ENCODE data around the gene SORBS2. TPM values are rescaled to one million over a fixed set of nuclear protein-coding genes. Genes with fewer than 3 reads are reported as not detected.

Gene SORBS2
- total RNA-seq, 1 experiment from 2014 or later = 0.34 TPM

DNA sequence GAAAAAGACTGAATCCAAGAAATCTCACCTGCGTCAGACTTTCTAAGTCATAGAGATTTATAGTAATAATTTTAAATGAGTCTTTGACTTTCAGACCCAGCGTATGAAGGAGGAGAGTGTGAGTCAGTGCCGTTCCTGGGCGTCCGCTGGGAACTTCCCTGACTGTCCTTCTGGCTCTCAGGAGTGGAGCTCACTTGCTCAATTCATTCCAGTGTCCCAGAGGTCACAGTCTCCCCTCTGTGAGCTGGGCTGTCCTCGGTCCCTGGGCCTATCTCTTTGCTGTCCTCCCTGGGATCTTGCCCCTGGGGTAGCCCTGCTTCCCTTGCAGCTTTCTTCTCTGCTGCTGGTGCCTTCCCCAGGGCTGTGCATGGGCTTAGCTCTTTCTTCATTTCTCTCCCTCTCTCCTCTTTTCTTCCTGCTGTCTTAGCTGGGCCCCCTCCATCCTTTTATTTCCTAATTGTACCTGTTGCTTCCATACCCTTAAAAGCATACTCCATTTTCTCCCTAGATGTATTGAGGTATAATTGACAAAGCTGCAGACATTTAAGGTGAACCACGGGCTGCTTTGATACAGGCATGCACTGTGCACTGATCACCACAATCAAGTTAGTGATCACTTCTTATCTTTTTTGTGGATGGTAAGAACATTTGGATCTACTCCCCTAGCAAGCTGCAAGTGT is 11.6 kb downstream of the SORBS2 start:
- H2AFZ ChIP-seq (ENCODE audit: low read depth, low read length, poor library complexity, severe bottlenecking) = no peak overlapping the region
- H3K36me3 ChIP-seq (ENCODE audit: control insufficient read depth in 1 of 2, insufficient read depth in 2 of 2, low read length in 2 of 2) = no peaks in the 10 kb centered on the region
- no peaks in the 10 kb centered on the region for H4K20me1 ChIP-seq (ENCODE audit: insufficient read depth)
- ChIA-PET POLR2A (no interaction called here), CTCF (no interaction called here), RAD21 (ENCODE audit: low non-redundant PET in 1 of 2, low total read pairs in 2 of 2, uncharacterized antibody in 2 of 2, unreplicated experiment in 2 of 2) (no interaction called here)
- H3K9me3 ChIP-seq (ENCODE audit: control insufficient read depth in 1 of 2, insufficient read depth in 1 of 2, low read depth in 1 of 2, low read length in 2 of 2) = no peaks in the 10 kb centered on the region
- H3K4me3 ChIP-seq (replicated peaks in 1 of 2; ENCODE audit: low read depth in 1 of 2, low read length in 2 of 2) = no peak overlapping the region
- H3K27ac ChIP-seq (ENCODE audit: low read depth, low read length) = no peak overlapping the region
- intact Hi-C loops (cut with micrococcal nuclease) = no loop called here
- no peak overlapping the region for H3K4me2 ChIP-seq (ENCODE audit: low read length)
- ATAC-seq (no peak), DNase-seq (ENCODE audit: low read depth, low spot score) (no peak)
- BruUV-seq (replicated peaks) = no TSS peak
- TF ChIP-seq TCF7L2 (IDR thresholded peaks at IDR 0.05; ENCODE audit: borderline replicate concordance, extremely low read depth, insufficient read depth, insufficient read length) (no peak), CBX3 (IDR thresholded peaks at IDR 0.05; ENCODE audit: low read depth) (no peak), EZH2 (IDR thresholded peaks at IDR 0.05) (no peak), ELF1 (IDR thresholded peaks at IDR 0.05; ENCODE audit: borderline replicate concordance, low read depth) (no peak), EZH2phosphoT487 (IDR thresholded peaks at IDR 0.05; ENCODE audit: borderline replicate concordance) (no peak), POLR2A (IDR thresholded peaks at IDR 0.05; ENCODE audit: borderline replicate concordance, extremely low read depth, insufficient read depth, insufficient read length) (no peak), YY1 (IDR thresholded peaks at IDR 0.05; ENCODE audit: extremely low read depth, insufficient replicate concordance, low read depth, low read length) (no peak), RAD21 (IDR thresholded peaks at IDR 0.05; ENCODE audit: low read depth) (no peak), POLR2AphosphoS5 (IDR thresholded peaks at IDR 0.05; ENCODE audit: low read depth, low read length) (no peak), EGR1 (IDR thresholded peaks at IDR 0.05; ENCODE audit: low read depth) (no peak), SP1 (IDR thresholded peaks at IDR 0.05; ENCODE audit: low read depth) (no peak), FOSL1 (IDR thresholded peaks at IDR 0.05; ENCODE audit: low read depth) (no peak), CEBPB (IDR thresholded peaks at IDR 0.05; ENCODE audit: low read depth) (no peak), SRF (IDR thresholded peaks at IDR 0.05; ENCODE audit: low read depth) (no peak)
- TF ChIP-seq, protein P1, sequence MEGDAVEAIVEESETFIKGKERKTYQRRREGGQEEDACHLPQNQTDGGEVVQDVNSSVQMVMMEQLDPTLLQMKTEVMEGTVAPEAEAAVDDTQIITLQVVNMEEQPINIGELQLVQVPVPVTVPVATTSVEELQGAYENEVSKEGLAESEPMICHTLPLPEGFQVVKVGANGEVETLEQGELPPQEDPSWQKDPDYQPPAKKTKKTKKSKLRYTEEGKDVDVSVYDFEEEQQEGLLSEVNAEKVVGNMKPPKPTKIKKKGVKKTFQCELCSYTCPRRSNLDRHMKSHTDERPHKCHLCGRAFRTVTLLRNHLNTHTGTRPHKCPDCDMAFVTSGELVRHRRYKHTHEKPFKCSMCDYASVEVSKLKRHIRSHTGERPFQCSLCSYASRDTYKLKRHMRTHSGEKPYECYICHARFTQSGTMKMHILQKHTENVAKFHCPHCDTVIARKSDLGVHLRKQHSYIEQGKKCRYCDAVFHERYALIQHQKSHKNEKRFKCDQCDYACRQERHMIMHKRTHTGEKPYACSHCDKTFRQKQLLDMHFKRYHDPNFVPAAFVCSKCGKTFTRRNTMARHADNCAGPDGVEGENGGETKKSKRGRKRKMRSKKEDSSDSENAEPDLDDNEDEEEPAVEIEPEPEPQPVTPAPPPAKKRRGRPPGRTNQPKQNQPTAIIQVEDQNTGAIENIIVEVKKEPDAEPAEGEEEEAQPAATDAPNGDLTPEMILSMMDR (IDR thresholded peaks at IDR 0.05 in 2 of 3, conservative IDR thresholded peaks at IDR 0.05 in 1 of 3; ENCODE audit: borderline replicate concordance in 1 of 3, insufficient read depth in 1 of 3, low read depth in 2 of 3, low read length in 2 of 3) = no peak
- TF ChIP-seq, protein P2, sequence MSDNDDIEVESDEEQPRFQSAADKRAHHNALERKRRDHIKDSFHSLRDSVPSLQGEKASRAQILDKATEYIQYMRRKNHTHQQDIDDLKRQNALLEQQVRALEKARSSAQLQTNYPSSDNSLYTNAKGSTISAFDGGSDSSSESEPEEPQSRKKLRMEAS (IDR thresholded peaks at IDR 0.05) = no peak
- TF ChIP-seq, protein P3, sequence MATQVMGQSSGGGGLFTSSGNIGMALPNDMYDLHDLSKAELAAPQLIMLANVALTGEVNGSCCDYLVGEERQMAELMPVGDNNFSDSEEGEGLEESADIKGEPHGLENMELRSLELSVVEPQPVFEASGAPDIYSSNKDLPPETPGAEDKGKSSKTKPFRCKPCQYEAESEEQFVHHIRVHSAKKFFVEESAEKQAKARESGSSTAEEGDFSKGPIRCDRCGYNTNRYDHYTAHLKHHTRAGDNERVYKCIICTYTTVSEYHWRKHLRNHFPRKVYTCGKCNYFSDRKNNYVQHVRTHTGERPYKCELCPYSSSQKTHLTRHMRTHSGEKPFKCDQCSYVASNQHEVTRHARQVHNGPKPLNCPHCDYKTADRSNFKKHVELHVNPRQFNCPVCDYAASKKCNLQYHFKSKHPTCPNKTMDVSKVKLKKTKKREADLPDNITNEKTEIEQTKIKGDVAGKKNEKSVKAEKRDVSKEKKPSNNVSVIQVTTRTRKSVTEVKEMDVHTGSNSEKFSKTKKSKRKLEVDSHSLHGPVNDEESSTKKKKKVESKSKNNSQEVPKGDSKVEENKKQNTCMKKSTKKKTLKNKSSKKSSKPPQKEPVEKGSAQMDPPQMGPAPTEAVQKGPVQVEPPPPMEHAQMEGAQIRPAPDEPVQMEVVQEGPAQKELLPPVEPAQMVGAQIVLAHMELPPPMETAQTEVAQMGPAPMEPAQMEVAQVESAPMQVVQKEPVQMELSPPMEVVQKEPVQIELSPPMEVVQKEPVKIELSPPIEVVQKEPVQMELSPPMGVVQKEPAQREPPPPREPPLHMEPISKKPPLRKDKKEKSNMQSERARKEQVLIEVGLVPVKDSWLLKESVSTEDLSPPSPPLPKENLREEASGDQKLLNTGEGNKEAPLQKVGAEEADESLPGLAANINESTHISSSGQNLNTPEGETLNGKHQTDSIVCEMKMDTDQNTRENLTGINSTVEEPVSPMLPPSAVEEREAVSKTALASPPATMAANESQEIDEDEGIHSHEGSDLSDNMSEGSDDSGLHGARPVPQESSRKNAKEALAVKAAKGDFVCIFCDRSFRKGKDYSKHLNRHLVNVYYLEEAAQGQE (IDR thresholded peaks at IDR 0.05; ENCODE audit: low read depth) = no peak
- no peak overlapping the region for H3K9ac ChIP-seq (ENCODE audit: low read length)
- no peaks in the 10 kb centered on the region for H3K9me2 ChIP-seq (ENCODE audit: insufficient read depth)
- H3K4me1 ChIP-seq (ENCODE audit: control insufficient read depth in 1 of 2, insufficient read depth in 2 of 2, low read length in 2 of 2) = no peaks in the 10 kb centered on the region
- no peaks in the 10 kb centered on the region for H3K27me3 ChIP-seq (ENCODE audit: insufficient read depth, low read length)
- no peaks in the 10 kb centered on the region for H3K79me2 ChIP-seq (ENCODE audit: insufficient read depth, low read length)
